IMR-90 (cell line): ENCODE data around the gene INPP5E. TPM values are rescaled to one million over a fixed set of nuclear protein-coding genes. Genes with fewer than 3 reads are reported as not detected.

Experiments
- ATAC-seq: fragments of 200-7000 bp; cut with Tn5 transposase; 2 replicates; pipeline ENCODE4 v1.9.1; 2020; ENCODE audit warnings: low read depth, mild to moderate bottlenecking, moderate library complexity
- BruUV-seq: library from RNA; stranded (reverse); fragments of 400-500 nt; replicated peaks from 2 replicates; lab custom pipeline; 2021; lab: Mats Ljungman, UMichigan
- CTCF ChIA-PET: fragments of 300-600 bp; formaldehyde crosslinking; extraction: SDS; loops from one replicate; lab custom pipeline; 2021; ENCODE audit warnings: antibody characterized with exemption; lab: Yijun Ruan, JAX
- POLR2A ChIA-PET: fragments of 300-600 bp; sonication (Branson Sonifier 250); formaldehyde crosslinking; loops from one replicate; lab custom pipeline; 2022; ENCODE audit warnings: antibody characterized with exemption; ENCODE audit not compliant: unreplicated experiment; lab: Charles Lee
- DNase-seq: peaks from one replicate; pipeline ENCODE4 v3.0.0; 2013
- H2AFZ ChIP-seq: replicated peaks from 2 replicates; pipeline ENCODE3; 2013; ENCODE audit warnings: low read length, mild to moderate bottlenecking; ENCODE audit not compliant: poor library complexity
- H2AK5ac ChIP-seq: 2 replicates; pipeline ENCODE4 v1.6.1; 2013; ENCODE audit warnings: low read depth, low read length, inconsistent platforms
- H2AK9ac ChIP-seq: replicated peaks from 2 replicates; pipeline ENCODE3; 2013; ENCODE audit warnings: mild to moderate bottlenecking, low read depth, low read length, moderate library complexity; ENCODE audit not compliant: poor library complexity
- H2BK120ac ChIP-seq: 2 replicates; pipeline ENCODE4 v1.6.1; 2013; ENCODE audit warnings: low read depth, low read length, inconsistent platforms
- H2BK15ac ChIP-seq: 3 replicates; pipeline ENCODE4 v1.6.1; 2013; ENCODE audit warnings: low read depth, low read length, inconsistent platforms
- H2BK20ac ChIP-seq: 2 replicates; pipeline ENCODE4 v1.6.1; 2013; ENCODE audit warnings: low read depth, mild to moderate bottlenecking, inconsistent platforms, low read length, moderate library complexity
- H2BK5ac ChIP-seq: 2 replicates; pipeline ENCODE4 v1.6.1; 2013; ENCODE audit warnings: mild to moderate bottlenecking, low read depth, low read length, inconsistent platforms; ENCODE audit not compliant: poor library complexity, severe bottlenecking
- H3K14ac ChIP-seq: replicated peaks from 2 replicates; pipeline ENCODE4 v1.6.1; 2013; ENCODE audit warnings: low read depth, low read length, inconsistent platforms
- H3K18ac ChIP-seq: 2 replicates; pipeline ENCODE4 v1.6.1; 2013; ENCODE audit warnings: low read depth, low read length, control low read depth
- H3K23ac ChIP-seq: 2 replicates; pipeline ENCODE4 v1.6.1; 2013; ENCODE audit warnings: low read depth, low read length, inconsistent platforms
- H3K27ac ChIP-seq: 2 replicates; pipeline ENCODE4 v1.5.1; 2013; ENCODE audit warnings: mild to moderate bottlenecking, control low read depth, low read length; ENCODE audit not compliant: insufficient read depth
- H3K27me3 ChIP-seq: 2 replicates; pipeline ENCODE4 v1.6.1; 2013; ENCODE audit warnings: low read length; ENCODE audit not compliant: control insufficient read depth, insufficient read depth
- H3K36me3 ChIP-seq: 2 replicates; pipeline ENCODE4 v1.6.1; 2013; ENCODE audit warnings: low read length, mixed read lengths; ENCODE audit not compliant: control insufficient read depth, insufficient read depth
- H3K4ac ChIP-seq: 2 replicates; pipeline ENCODE4 v1.6.1; 2013; ENCODE audit warnings: low read depth, low read length, inconsistent platforms
- H3K4me1 ChIP-seq: 2 replicates; pipeline ENCODE4 v1.6.1; 2013; ENCODE audit warnings: low read length, mixed read lengths; ENCODE audit not compliant: control insufficient read depth, insufficient read depth
- H3K4me2 ChIP-seq: 2 replicates; pipeline ENCODE4 v1.6.1; 2013; ENCODE audit warnings: low read depth, mild to moderate bottlenecking, control low read depth, low read length, moderate library complexity
- H3K4me3 ChIP-seq: 2 replicates; pipeline ENCODE4 v1.5.1; 2013; ENCODE audit warnings: low read depth, mild to moderate bottlenecking, control low read depth, low read length, moderate library complexity; ENCODE audit not compliant: insufficient read depth
- H3K56ac ChIP-seq: 2 replicates; pipeline ENCODE4 v1.6.1; 2013; ENCODE audit warnings: low read length, inconsistent platforms; ENCODE audit not compliant: insufficient read depth; ENCODE audit errors: extremely low read depth
- H3K79me1 ChIP-seq, 2 experiments: 2 replicates each; pipeline ENCODE4 v1.6.1; 2013; ENCODE audit warnings: low read length in 2 of 2, inconsistent platforms in 1 of 2, low read depth in 1 of 2
- H3K9ac ChIP-seq: 2 replicates; pipeline ENCODE4 v1.6.1; 2013; ENCODE audit warnings: low read depth, low read length, control low read depth
- H3K9me1 ChIP-seq: 2 replicates; pipeline ENCODE4 v1.6.1; 2013; ENCODE audit warnings: low read length, inconsistent platforms; ENCODE audit not compliant: insufficient read depth
- H3K9me3 ChIP-seq: 2 replicates; pipeline ENCODE4 v1.6.1; 2013; ENCODE audit warnings: low read length; ENCODE audit not compliant: control insufficient read depth, insufficient read depth
- H4K20me1 ChIP-seq: 2 replicates; pipeline ENCODE4 v1.6.1; 2013; ENCODE audit warnings: low read length, inconsistent platforms; ENCODE audit not compliant: insufficient read depth
- H4K5ac ChIP-seq: 2 replicates; pipeline ENCODE4 v1.6.1; 2013; ENCODE audit warnings: mild to moderate bottlenecking, low read depth, low read length, control low read depth
- H4K8ac ChIP-seq, 2 experiments: 2 replicates each; pipeline ENCODE4 v1.6.1; 2013; ENCODE audit warnings: low read depth in 2 of 2, low read length in 2 of 2, control low read depth in 1 of 2, inconsistent platforms in 1 of 2
- H4K91ac ChIP-seq: 2 replicates; pipeline ENCODE4 v1.6.1; 2013; ENCODE audit warnings: low read depth, low read length, inconsistent platforms; ENCODE audit not compliant: insufficient read depth
- FOS ChIP-seq: fragments of 150-350 bp; IDR thresholded peaks from 2 replicates; pipeline ENCODE4 v1.6.1; 2016; ENCODE audit warnings: low read depth, low read length
- POLR2A ChIP-seq: IDR thresholded peaks from 2 replicates; pipeline ENCODE4 v1.6.1; 2012; ENCODE audit warnings: mild to moderate bottlenecking, low read depth, low read length
- RAD21 ChIP-seq: IDR thresholded peaks from 2 replicates; pipeline ENCODE4 v1.6.1; 2012; ENCODE audit warnings: low read length, improper control_type of control experiment
- WGBS, 2 experiments: methylation state at CpG; one replicate each; pipeline versions ENCODE4 v1.1.5 to v1.1.7; 2013; ENCODE audit warnings: missing lambda C conversion rate in 2 of 2; ENCODE audit not compliant: insufficient read length in 1 of 2; ENCODE audit errors: extremely low coverage in 2 of 2; 5-methylcytosine and 5-hydroxymethylcytosine counted together
- dilution Hi-C: fragments of 300-500 bp; cut with HindIII; formaldehyde crosslinking; loops from one replicate; pipeline ENCODE4 v1.14.3; 2018; ENCODE audit warnings: low sequenced_read_pairs; ENCODE audit not compliant: unreplicated experiment
- in situ Hi-C: fragments of 300-500 bp; cut with MboI; formaldehyde crosslinking; loops from 3 replicates; pipeline ENCODE4 v1.14.3; 2019; ENCODE audit warnings: low sequenced_read_pairs, inconsistent platforms, mixed read lengths
- intact Hi-C: fragments of 100-400 bp; cut with micrococcal nuclease; formaldehyde crosslinking; loops from 2 replicates; pipeline ENCODE4 v1.10.0; 2022
- polyA plus RNA-seq, 3 experiments: library from polyadenylated mRNA; depleted of rRNA; stranded (reverse); fragments of >200 nt; gene quantifications; 2 replicates each; pipeline ENCODE4 v1.2.3, GENCODE V29; 2012; ENCODE audit warnings: low replicate concordance in 1 of 3
- total RNA-seq: library from RNA; depleted of rRNA; stranded (reverse); fragments of >200 nt; gene quantifications from 2 replicates; pipeline ENCODE4 v1.2.3, GENCODE V29; 2012

INPP5E gene
- total and polyA plus RNA-seq, 2 of the 4 experiments (the other 2 are of a cell fraction) = 1.6 to 9.4 TPM

- Histone ChIP-seq H3K23ac (no peak overlapping the region), H4K20me1 (peaks cover 5% of the 10 kb centered on the region), H2BK120ac (no peak overlapping the region), H4K5ac (no peak overlapping the region), H3K9me1 (no peaks in the 10 kb centered on the region), H3K36me3 (peaks cover 73% of the 10 kb centered on the region), H3K79me1 (peaks cover 18 to 26% of the 10 kb centered on the region in 2 experiments), H4K8ac (no peak overlapping the region), H2AK5ac (no peak overlapping the region), H3K4me1 (peaks cover 1% of the 10 kb centered on the region; the same call in 1 of the 2 replicates), H2AK9ac (no peak overlapping the region), H3K14ac (no peak overlapping the region), H3K27ac (no peak overlapping the region), H2BK20ac (no peak overlapping the region), H3K9me3 (no peaks in the 10 kb centered on the region), H3K27me3 (no peaks in the 10 kb centered on the region), H3K4me3 (no peak overlapping the region), H3K9ac (no peak overlapping the region), H3K56ac (no peak overlapping the region), H3K18ac (no peak overlapping the region), H3K4me2 (no peak overlapping the region), H2AFZ (no peak overlapping the region), H2BK15ac (no peak overlapping the region), H4K91ac (no peak overlapping the region), H2BK5ac (no peak overlapping the region), H3K4ac (no peak overlapping the region)
- no CpG with 5 or more reads among the region's 17 CpGs for WGBS, 2 experiments
- DNase-seq (no peak), ATAC-seq (no peak)
- POLR2A ChIA-PET = no interaction called here
- no TSS peak for BruUV-seq
- in situ Hi-C loops (no loop called here), intact Hi-C loops (no loop called here), dilution Hi-C loops (no loop called here)
- TF ChIP-seq POLR2A (no peak), FOS (no peak), RAD21 (no peak)
- CTCF ChIA-PET = no interaction called here
These were observed 46.1 kb downstream of the INPP5E start for GRCh38 chr9:136393531-136393930.
